ENCODE results near the gene METTL25B. TPM values are rescaled to one million over a fixed set of nuclear protein-coding genes. Genes with fewer than 3 reads are reported as not detected.

METTL25B gene
- total and polyA plus RNA-seq, 2 of the 13 experiments (the other 11 are each of a cell fraction or from before 2014, with no cell fraction given): 11.9 to 24.0 TPM

DNA sequence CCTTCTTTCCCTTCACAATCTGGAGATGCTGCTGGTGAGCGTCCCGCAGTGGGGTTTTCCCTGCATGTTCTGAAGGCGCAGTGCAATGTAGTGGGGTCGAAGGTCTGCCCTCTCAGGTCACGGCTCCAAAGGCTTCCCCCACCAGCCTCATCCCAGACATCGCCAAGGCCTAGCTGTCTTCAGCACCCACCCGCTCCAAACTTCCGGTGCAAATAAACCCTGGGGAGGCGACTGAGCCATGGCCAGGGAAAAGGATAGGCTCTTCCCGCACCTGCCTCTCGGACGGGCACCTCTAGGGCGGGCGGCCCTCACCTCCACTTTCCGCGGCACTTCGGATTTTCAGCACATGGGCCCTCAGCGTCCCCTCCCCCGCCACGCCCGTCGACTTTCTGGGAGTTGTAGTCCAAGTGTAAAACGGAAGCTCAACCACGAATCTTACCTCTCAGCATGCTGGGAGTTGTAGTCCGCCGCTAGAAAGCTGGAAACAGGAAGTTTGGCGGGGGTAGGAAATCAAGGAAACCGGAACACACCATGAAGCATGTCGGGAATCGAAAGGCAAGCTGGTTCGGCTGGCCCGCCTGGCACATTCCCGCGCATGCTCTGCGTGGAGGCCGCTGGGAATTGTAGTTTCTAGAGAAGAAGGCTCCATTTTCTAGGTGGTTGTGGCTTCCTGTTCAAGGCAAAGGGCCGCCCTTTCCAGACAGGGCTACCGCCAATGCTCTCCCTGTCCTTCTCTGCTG lies 12.6 kb downstream of the METTL25B start, which contains the start of gene MRPL24 (continued):
- peak; percentile 79; the same call in 1 of the 2 replicates for TF ChIP-seq ZNF546 (CRISPR knock-in tag; conservative IDR thresholded peaks at IDR 0.05)
- peak; percentile 82; the same call in 1 of the 2 replicates for TF ChIP-seq ZFP90 (CRISPR knock-in tag; IDR thresholded peaks at IDR 0.05; ENCODE audit: borderline replicate concordance)
- TF ChIP-seq PRPF4 (IDR thresholded peaks at IDR 0.05; ENCODE audit: low read depth, low read length, poor library complexity, severe bottlenecking): peak; percentile 10
- TF ChIP-seq ZBTB4 (CRISPR knock-in tag; IDR thresholded peaks at IDR 0.05; ENCODE audit: borderline replicate concordance): no peak
- no peak for TF ChIP-seq MAFK (conservative IDR thresholded peaks at IDR 0.05 in 1 of 2, IDR thresholded peaks at IDR 0.05 in 1 of 2; ENCODE audit: low read length in 2 of 2)
- no peak for TF ChIP-seq ZNF879 (CRISPR knock-in tag; IDR thresholded peaks at IDR 0.05)
- peak; percentile 96 for TF ChIP-seq RBM22 (optimal IDR thresholded peaks at IDR 0.05; ENCODE audit: low read length)
- TF ChIP-seq, protein P1, sequence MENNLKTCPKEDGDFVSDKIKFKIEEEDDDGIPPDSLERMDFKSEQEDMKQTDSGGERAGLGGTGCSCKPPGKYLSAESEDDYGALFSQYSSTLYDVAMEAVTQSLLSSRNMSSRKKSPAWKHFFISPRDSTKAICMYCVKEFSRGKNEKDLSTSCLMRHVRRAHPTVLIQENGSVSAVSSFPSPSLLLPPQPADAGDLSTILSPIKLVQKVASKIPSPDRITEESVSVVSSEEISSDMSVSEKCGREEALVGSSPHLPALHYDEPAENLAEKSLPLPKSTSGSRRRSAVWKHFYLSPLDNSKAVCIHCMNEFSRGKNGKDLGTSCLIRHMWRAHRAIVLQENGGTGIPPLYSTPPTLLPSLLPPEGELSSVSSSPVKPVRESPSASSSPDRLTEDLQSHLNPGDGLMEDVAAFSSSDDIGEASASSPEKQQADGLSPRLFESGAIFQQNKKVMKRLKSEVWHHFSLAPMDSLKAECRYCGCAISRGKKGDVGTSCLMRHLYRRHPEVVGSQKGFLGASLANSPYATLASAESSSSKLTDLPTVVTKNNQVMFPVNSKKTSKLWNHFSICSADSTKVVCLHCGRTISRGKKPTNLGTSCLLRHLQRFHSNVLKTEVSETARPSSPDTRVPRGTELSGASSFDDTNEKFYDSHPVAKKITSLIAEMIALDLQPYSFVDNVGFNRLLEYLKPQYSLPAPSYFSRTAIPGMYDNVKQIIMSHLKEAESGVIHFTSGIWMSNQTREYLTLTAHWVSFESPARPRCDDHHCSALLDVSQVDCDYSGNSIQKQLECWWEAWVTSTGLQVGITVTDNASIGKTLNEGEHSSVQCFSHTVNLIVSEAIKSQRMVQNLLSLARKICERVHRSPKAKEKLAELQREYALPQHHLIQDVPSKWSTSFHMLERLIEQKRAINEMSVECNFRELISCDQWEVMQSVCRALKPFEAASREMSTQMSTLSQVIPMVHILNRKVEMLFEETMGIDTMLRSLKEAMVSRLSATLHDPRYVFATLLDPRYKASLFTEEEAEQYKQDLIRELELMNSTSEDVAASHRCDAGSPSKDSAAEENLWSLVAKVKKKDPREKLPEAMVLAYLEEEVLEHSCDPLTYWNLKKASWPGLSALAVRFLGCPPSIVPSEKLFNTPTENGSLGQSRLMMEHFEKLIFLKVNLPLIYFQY (CRISPR knock-in tag; IDR thresholded peaks at IDR 0.05; ENCODE audit: borderline replicate concordance): 0 out of 2 replicates have a peak, but pooled peaks have one; percentile 23
- TF ChIP-seq ZFY (CRISPR knock-in tag; IDR thresholded peaks at IDR 0.05): peak; percentile 98
- peak; percentile 90 for TF ChIP-seq ZBTB38 (CRISPR knock-in tag; IDR thresholded peaks at IDR 0.05)
- TF ChIP-seq SP140L (CRISPR knock-in tag; IDR thresholded peaks at IDR 0.05; ENCODE audit: borderline replicate concordance): no peak
- TF ChIP-seq XBP1 (CRISPR knock-in tag; IDR thresholded peaks at IDR 0.05): no peak
- TF ChIP-seq DPF2 (CRISPR knock-in tag; IDR thresholded peaks at IDR 0.05; ENCODE audit: borderline replicate concordance, low read depth): no peak
- peak; percentile 95 for TF ChIP-seq ERF (CRISPR knock-in tag; IDR thresholded peaks at IDR 0.05)
- TF ChIP-seq MNT (IDR thresholded peaks at IDR 0.05): peak; percentile 85
- TF ChIP-seq ZFP1 (CRISPR knock-in tag; IDR thresholded peaks at IDR 0.05): 0 out of 2 replicates have a peak, but pooled peaks have one; percentile 37
- peak; percentile 98 for TF ChIP-seq ZSCAN29 (CRISPR knock-in tag; conservative IDR thresholded peaks at IDR 0.05)
- no peak for TF ChIP-seq ZNF550 (CRISPR knock-in tag; IDR thresholded peaks at IDR 0.05; ENCODE audit: borderline replicate concordance)
- TF ChIP-seq ZNF747 (CRISPR knock-in tag; IDR thresholded peaks at IDR 0.05; ENCODE audit: borderline replicate concordance): no peak; the same call in 1 of the 2 replicates
- peak; percentile 91 for TF ChIP-seq ZNF547 (CRISPR knock-in tag; IDR thresholded peaks at IDR 0.05)
- TF ChIP-seq ZNF607 (CRISPR knock-in tag; IDR thresholded peaks at IDR 0.05; ENCODE audit: borderline replicate concordance): peak; percentile 75; the same call in 1 of the 2 replicates

Data from HepG2 (cell line).